ENCODE results near the gene STX4. TPM values are rescaled to one million over a fixed set of nuclear protein-coding genes. Genes with fewer than 3 reads are reported as not detected.

The STX4 gene, protein sequence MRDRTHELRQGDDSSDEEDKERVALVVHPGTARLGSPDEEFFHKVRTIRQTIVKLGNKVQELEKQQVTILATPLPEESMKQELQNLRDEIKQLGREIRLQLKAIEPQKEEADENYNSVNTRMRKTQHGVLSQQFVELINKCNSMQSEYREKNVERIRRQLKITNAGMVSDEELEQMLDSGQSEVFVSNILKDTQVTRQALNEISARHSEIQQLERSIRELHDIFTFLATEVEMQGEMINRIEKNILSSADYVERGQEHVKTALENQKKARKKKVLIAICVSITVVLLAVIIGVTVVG
- total RNA-seq: 20.9 and 23.1 TPM in 2 replicates

DNA sequence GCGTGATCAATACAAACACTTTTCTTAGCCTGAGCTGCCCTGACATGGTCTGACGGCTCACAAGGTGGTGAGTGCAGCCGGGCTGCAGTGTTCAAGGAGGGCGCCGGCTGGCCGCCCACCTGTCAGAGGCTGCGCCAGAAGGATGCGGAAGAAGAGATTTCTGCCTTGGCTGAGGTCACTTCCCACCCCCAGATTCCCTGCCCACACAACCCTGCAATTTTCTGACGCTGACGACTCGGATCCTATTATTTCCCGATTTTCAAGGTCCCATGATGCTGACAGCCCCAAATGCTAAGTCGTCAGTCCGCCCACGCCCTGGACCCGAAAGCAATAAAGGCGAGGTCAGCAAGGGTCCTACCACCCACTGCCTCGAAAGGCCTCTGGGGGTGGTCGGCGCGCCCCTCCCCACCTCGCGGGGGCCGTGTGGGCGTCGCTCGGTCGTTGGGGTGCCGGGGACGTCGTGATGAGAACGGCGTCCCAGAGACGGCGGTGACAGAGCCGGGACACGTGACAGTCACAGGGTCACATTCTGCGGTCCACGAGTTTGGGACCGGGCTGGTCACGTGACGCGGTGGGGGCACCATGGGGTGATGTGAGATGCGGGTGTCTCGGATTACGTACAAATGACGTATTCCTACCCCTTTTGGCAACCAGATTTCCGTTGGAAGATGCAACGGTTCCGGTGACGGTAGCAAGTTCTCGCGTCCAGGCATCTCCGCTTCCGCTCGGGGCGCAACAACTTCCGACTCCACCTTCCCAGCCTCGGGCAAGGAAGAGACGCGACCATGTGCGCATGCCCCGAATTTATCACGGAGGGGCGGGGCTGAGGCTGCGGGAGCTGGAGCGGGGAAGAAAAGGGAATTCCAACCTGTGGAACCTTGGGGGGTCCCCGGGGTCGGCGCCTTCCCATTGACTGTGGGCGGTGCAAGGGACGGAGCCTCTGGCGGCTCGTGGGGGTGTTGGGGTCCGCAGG lies at the start of gene STX4:
TSS of gene STX4 (plus strand) at position 823 of the 973 bp plus-strand sequence. CDS start 248 bp downstream, outside the sequence.

DNA sequence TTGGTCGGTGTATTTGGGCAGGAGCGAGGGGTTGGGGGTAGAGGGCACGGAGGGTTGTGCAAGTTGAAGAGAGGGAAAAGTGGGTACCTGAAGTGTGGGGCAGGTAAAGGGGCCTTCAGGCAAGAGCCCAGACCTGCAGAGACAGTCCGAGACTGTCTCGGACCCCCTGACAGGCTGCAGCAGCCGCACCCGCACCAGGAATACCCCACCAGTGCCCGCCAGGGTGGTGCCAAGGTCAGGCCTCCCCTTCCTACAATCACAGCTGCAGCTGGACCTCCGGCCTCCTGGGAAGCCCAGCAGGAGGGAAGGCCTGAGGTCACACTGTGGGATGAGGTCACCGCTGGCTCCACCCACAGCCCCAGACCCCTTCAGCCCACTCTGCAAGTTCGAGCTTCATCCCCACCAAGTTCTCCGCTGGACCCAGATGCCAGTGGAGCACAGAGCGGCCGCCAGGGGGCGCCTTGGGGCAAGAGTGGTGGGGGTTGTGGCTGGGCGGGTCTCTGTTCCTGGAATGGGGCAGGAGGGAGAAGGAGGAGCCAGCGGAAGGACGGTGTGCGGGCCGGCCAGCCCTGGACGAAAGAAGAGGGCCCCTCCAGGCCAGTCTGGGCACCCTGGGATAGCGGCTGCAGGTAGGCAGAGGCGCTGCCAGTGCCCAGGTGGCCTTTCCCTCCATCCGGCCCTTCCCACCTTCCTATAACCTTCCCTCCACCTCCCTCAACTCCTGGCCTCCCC lies 48.5 kb upstream of the STX4 start, which contains the start of gene HSD3B7:
TSS of gene HSD3B7 (plus strand) at position 539 of the 732 bp plus-strand sequence. CDS start 452 bp downstream, outside the sequence.

DNA sequence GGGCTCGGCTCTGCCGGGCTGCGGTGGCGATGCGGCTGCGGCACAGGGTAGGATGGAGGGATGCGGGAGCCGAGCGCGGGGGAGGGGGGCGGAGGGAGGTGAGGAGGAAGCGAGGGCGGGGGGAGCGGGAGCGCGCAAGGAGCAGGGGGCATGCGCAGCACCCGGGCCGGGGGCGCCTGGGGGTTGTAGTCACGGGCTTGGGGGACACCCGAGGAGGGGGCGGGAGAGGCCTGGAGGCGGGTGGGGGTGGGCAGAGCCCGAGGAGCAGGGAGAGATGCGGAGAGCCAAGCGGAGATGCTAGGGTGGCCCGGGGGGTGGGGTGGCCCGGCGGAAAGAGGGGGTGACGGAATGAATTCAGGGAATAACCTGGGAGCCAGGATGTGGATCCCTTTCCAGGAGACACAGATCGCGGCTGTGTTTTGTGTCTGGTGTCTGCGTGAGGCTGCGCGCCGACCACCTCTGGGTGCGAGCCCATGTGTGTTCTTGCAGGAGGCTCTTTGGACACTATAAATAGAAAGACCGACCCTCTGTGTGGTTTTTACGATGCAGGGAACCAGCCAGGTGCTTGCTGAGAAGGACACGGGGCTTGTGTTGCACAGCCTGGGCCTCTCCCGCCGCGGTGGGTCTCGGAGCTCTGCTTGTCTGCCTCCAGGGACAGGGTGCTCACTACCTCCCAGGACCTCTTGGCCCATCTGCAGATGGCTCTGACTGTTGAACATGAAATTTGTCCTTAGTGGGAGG lies 22.6 kb upstream of the STX4 start, which contains the start of gene STX1B:
TSS of gene STX1B (minus strand) at position 54 of the 741 bp plus-strand sequence. CDS start 242 bp downstream, outside the sequence.

DNA sequence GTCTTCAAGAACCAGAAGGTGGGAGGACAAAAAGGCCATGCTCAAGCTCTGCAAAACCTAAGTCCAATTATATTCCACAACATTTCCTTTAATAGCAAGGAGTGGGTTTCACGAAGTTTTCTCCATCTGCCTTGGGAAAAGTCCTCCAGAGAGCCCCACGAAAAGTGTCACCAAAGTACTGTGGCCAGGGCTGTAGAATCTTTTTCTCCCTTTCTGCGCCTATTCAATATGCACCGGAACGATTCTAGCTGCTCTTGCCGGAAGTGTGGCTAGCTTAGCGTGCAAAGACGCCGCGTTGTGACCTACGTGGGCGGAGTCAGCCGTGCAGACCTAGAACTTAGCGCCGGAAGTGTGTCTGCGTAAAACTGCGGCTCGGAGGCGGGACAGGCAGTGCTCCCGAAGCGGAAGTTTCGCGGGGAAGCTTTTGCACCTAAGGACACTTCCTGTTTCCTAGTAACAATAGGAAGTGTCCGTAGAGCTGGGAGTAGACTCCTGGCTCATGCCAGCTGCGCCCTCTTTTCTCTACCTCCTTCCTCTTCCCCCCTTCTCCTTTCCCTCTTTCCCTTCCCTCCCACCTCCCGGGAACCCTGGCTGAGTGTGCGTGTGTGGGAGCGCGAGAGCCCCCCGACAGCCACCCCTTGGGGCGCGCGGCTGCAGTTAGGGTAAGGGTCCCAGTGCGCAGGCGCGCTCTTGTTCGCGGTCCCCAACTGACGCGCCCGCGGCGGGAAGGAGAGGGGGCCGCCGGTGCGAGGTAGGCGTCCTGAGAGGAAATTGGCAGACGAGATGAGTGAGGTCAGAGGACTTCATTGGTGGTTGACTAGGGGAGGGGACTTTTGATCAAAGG lies 40.8 kb downstream of the STX4 start, which contains the start of the genes ZNF646 and ZNF668:
TSS of gene ZNF646 (plus strand) at position 453 of the 844 bp plus-strand sequence. CDS start 1,903 bp downstream, outside the sequence.
TSS of gene ZNF668 (minus strand) at position 271 of the 844 bp plus-strand sequence. CDS start 9,781 bp downstream, outside the sequence.

DNA sequence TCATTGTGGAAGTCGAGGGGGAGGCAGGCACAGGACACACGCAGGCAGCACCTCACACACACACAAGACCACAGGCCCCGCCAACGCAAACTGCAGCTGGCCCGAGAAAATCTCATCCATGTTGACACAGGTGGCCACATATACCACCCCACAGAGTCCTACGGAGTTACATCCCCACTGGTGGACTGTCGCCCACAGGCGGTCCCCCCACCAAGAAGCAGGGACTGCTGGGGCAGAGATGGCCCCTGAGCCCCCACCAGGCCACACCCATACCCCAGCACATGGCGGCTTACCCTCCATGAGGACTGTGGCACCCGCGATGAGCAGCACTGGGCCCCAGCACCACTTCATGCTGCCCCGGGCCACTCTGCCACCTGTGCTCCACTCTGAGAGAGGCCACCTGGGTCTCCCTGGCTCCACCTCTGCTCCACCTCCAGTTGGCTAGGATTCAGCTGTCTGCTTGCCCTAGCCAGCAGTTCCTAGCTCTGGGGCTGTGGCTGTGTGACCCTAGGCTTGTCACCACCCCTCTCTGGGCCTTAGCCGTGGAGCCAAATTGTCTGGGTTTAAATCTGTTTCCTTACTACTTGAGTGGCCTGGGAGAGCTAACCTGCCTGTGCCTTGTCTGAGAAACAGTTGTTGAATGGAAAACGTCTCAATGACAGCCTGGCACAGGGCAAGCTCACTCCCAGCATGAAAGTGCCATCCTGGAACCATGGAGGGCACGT lies 55.3 kb downstream of the STX4 start, which contains the start of gene PRSS53:
TSS of gene PRSS53 (minus strand) at position 485 of the 725 bp plus-strand sequence. CDS start at position 351, 134 bp downstream.

Other genes starting within 250 kb of the STX4 start
- 9.5 and 23.3 TPM in 2 replicates for gene ZNF629, start 246.4 kb upstream of the STX4 start, total RNA-seq
- gene BCL7C, start 139.5 kb upstream of the STX4 start, total RNA-seq: 60.0 and 62.7 TPM in 2 replicates
- 2.8 and 6.8 TPM in 2 replicates for gene CTF1, start 136.9 kb upstream of the STX4 start, total RNA-seq
- gene FBXL19, start 110.0 kb upstream of the STX4 start, total RNA-seq: 31.8 and 37.6 TPM in 2 replicates
- gene ORAI3, start 84.5 kb upstream of the STX4 start, total RNA-seq: 24.4 and 95.3 TPM in 2 replicates
- gene SETD1A, start 75.8 kb upstream of the STX4 start, total RNA-seq: 6.5 and 8.0 TPM in 2 replicates
- 11.2 and 64.7 TPM in 2 replicates for gene HSD3B7, start 48.4 kb upstream of the STX4 start, total RNA-seq
- 0.63 and 0.65 TPM in 2 replicates for gene STX1B, start 22.9 kb upstream of the STX4 start, total RNA-seq
- 13.4 and 14.2 TPM in 2 replicates for gene ZNF668, start 40.7 kb downstream of the STX4 start, total RNA-seq
- 12.7 and 22.7 TPM in 2 replicates for gene ZNF646, start 40.9 kb downstream of the STX4 start, total RNA-seq
- 0.81 and 1.6 TPM in 2 replicates for gene PRSS53, start 55.4 kb downstream of the STX4 start, total RNA-seq
- 217 and 229 TPM in 2 replicates for gene VKORC1, start 61.2 kb downstream of the STX4 start, total RNA-seq
- 88.5 and 103 TPM in 2 replicates for gene BCKDK, start 74.8 kb downstream of the STX4 start, total RNA-seq
- 31.8 and 47.4 TPM in 2 replicates for gene KAT8, start 84.1 kb downstream of the STX4 start, total RNA-seq
- gene PRSS8, start 102.2 kb downstream of the STX4 start, total RNA-seq: 2.6 and 13.1 TPM in 2 replicates
- gene PRSS36, start 116.5 kb downstream of the STX4 start, total RNA-seq: 1.1 and 7.9 TPM in 2 replicates
- gene FUS, start 146.6 kb downstream of the STX4 start, total RNA-seq: 43.7 and 78.9 TPM in 2 replicates
- 37.3 and 88.6 TPM in 2 replicates for gene PYCARD, start 169.2 kb downstream of the STX4 start, total RNA-seq
- gene TRIM72, start 180.6 kb downstream of the STX4 start, total RNA-seq: not detected in 2 replicates
- gene PYDC1, start 183.6 kb downstream of the STX4 start, total RNA-seq: not detected in 2 replicates
- gene ITGAM, start 226.4 kb downstream of the STX4 start, total RNA-seq: 2.1 TPM in 1 of 2 replicates, not detected in the other